GM18519 (cell line): ENCODE results near the gene TBC1D22A.
"Not testable (repeated sequence)": the region's sequence is repeated elsewhere in the genome, so short reads cannot be mapped to it uniquely, and the experiment has no call there.

Experiments
- ATAC-seq: cut with Tn5 transposase; IDR thresholded peaks from one replicate; pipeline ENCODE4 v1.9.1; 2021; ENCODE audit warnings: mild to moderate bottlenecking, moderate library complexity; ENCODE audit not compliant: unreplicated experiment, low FRiP score

The TBC1D22A gene

GRCh38 chr22:46809153-46809885, 46.9 kb downstream of the TBC1D22A start:
- no peak for ATAC-seq

DNA sequence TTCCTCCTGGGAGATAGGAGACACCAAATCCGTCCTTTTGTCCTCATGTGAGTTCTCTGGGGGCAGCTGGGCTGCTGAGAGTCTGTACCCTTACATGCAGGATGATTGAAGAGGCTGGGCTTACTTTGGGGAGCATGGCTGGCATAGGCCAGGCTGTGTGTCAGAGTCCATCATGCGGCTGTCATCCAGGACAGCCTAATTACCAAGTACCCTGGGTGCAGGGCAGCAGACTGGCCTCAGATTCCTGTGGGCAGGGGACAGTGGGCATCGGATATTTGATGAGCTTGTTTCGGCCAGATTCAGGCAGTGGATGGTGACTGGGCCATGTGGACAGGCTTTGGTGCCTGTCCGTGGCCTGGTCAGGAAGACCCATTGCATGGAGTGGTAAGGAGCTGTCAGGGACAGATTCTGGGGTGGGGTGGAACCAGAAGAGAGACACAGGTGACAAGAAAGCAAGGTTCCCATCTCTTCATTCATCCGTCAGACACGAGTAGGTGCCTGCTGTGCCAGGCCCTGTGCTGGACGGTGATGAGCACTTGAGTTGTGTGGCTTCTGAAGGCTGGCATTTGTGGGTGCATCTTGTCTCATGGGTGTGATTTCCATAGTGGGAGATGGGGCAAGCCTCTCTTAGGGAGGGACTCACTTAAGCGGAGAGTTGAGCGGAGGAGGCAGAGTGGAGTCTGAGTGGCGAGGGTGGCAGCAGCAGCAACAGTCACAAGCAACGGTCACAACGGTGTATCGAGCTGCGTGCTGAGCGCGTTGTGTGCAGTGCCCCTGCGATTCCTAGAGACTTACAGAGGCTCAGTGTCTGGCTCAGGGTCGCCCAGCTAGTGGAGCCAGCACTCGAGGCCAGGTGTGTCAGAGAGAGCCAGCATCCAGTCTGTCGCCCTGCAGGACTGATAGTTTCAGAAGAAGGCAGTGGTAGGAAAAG, 48.7 kb downstream of the TBC1D22A start:
- ATAC-seq: no peak

DNA sequence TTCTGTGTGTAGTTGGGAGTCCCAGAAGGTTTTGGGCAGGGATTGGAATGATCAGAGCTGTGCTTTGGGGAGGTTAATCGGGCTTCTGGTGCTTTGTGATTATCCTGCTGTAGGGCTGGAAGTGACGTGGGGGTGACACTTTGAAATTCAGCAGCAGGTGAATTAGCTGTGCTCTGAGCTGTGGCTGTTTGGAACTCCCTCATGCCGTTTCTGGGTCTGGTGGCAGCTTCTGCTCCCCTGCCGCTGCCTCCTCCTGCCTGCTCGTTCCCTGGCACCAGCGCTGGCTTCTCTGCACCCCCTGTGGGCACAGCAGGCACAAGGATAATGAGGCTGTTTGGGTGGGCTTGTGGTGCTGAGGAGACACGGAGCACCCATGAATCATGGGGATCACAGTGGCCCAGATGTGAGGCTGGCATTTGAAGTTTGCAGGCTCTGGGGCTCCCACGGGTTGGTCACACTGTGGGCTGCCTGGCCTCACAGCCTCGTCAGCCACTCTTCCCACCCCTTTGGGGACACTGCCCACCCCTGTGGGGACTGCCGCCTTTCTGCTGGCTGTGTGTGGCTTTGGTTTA, 49.7 kb downstream of the TBC1D22A start:
- ATAC-seq: no peak

GRCh38 chr22:46812788-46813187, 50.3 kb downstream of the TBC1D22A start:
- ATAC-seq: no peak

DNA sequence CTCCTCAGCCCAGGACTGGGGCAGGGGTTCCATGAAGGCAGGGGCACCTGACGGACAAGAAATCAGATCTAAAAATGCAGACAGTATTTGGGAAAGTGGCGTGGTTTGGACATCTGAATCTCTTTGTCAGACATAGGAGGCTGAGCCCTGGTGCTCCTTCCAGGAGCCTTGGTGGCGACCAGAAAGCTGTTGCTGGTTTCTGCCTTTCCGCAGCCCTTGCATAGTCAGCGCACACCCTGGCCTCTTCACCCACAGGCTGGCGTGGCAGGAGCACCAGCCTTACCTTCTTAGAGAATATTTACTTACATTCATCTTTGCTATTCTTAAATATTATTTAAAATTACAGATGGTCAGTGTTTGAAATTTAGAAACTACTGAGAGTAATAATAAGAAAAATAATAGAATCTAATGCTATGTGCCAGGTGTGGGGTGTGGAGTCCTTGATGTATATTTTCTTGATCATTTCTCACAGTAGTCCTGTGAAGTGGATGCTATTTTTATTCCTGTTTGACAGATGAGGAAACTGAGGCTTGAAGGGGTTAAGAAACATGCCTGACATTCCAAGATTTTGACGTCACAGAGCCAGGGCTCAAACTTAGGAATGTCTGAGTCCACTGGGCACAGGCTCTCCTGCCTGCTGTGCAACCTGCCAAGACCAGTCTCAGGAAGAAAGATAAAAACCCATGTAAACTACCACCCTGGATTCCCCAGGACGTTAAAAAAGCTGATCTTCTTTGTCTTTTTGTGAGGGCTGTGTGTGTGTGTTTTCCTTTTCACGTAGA, 51.6 kb downstream of the TBC1D22A start:
- no peak for ATAC-seq

DNA sequence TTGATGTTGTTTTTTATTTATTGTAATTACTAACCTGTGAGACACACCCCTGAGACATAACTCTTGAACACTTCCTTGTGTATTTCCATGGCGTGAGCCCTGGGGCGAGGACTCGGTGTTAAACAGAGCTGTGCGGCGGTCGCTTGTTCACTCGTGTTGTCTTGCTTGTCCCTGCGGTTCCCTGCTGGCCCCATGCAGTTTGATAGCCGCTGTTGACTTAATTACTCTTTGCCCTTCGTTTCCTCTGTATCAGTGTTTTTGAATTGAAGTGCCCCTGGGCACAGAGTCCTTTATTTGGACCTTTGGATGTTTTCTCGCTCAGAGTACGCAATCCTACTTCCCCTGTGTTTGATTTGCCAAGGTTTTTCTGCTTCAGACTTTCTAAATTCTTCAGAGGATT, 52.7 kb downstream of the TBC1D22A start:
- ATAC-seq: no peak

DNA sequence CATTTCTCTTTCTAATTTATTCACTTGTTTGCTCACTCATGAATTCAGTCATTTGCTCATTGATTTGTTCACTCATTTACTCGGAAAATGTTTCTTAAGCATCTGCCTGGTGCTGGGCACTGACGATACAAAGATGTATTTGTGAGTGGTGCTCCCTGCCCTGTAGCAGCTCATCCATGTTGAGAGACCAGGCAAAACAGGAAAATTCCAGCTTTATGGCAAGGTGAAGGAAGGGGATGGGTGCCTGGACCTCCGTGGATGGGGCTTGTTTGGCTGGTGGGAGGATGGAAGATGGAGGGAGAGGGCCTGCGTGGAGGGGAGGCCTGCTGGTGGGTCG, 53.1 kb downstream of the TBC1D22A start:
- ATAC-seq: no peak

- ATAC-seq: no peak
Measured at GRCh38 chr22:46815896-46816731, 53.7 kb downstream of the TBC1D22A start.

DNA sequence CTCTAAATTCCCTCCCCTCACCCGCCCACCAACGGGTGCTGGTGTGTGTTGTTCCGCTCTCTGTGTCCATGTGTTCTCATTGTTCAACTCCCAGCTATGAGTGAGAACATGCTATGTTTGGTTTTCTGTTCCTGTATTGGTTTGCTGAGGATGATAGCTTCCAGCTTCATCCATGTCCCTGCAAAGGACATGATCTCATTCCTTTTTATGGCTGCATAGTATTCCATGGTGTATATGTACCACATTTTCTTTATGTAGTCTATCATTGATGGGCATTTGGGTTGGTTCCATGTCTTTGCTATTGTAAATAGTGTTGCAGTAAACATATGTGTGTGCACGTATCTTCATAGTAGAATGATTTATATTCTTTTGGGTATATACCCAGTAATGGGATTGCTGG, 54.9 kb downstream of the TBC1D22A start:
- ATAC-seq: not testable (repeated sequence)

GRCh38 chr22:46823248-46823647, 60.8 kb downstream of the TBC1D22A start:
- ATAC-seq: no peak

- no peak for ATAC-seq
Measured at GRCh38 chr22:46823654-46824053, 61.2 kb downstream of the TBC1D22A start.

- no peak for ATAC-seq
Measured at GRCh38 chr22:46824344-46824909, 62.0 kb downstream of the TBC1D22A start.

GRCh38 chr22:46824980-46825544, 62.6 kb downstream of the TBC1D22A start:
- no peak for ATAC-seq

DNA sequence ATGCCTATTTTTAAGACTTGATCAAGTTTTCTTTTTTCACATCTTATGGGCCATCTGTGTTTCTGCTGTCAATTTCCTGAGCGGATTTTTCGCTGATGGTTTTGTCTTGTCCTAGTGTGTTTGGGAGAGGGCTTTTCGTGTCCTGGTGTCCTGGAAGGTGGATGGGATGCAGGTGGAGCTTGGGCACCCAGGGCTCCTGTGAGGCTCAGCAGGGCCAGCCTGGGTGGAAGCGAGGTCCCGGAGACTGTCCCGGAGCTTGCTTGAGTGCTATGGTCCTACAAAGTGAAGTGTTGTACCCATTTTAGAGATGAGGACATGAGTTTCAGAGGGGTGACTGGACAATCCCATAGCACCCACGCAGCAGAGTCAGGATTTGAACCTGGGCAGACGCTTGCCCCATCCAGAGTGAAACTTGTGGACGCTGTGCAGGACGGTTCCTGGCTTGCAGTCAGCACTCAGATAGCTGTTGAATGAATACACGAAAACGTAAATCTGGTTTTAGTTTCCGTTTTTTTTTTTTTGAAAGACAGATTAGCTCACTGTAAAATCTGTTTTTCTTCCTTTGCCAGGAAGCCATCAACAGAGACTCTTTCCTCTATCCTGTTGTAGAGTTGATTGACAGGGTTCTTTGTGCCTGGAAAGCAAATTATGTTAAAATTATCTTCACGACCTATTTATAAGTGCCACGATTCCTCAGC, 64.1 kb downstream of the TBC1D22A start:
- ATAC-seq: no peak

DNA sequence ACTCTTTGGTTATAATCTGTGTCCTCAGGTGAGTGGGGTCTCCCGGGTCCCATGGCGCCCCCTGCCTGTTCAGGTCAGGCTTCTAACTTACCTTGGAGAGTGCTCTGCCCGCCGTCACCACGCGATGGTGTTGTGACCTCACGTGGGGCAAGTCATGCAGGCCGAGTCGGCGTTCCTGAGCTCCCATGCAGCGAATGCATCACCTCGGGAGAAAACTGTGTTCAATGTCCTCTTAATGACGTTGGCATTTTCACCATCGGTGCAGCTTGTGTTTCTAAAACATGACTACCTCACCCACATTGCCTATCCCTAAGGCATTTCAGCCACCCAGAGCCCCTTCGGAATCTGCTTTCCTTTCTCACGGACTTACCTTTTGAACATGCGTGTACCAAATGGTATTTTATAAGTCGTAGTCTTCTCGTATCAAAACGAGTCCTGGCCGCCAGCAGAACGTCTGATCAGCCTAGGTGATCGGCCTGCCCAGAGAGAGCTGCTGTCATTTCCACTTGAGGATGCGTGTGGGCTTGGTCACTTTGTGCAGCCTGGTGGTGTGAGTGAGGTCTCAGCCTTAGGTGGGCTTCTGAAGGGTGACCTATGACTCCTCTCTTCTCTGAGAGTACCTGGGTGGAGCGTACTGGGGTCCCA, 64.8 kb downstream of the TBC1D22A start:
- no peak for ATAC-seq

DNA sequence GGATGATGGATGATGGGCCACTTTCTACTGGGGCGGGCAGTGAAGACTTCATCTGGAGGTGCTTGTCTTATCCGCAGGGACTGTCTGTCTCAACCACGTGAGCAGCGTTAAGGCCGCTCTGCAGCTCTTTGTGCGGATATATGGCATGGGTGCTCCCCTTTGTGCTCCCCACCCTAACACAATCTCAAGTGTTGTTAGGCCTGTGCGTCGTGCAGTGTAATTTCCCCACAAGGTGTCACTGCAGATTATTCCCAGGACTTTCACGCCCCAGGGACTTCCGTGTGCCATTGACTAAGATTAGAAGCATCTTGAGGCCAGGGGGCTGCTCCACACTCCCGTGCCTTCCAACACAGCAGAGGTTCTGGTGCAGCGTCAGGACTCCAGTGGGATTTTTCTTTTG, 65.3 kb downstream of the TBC1D22A start:
- no peak for ATAC-seq

DNA sequence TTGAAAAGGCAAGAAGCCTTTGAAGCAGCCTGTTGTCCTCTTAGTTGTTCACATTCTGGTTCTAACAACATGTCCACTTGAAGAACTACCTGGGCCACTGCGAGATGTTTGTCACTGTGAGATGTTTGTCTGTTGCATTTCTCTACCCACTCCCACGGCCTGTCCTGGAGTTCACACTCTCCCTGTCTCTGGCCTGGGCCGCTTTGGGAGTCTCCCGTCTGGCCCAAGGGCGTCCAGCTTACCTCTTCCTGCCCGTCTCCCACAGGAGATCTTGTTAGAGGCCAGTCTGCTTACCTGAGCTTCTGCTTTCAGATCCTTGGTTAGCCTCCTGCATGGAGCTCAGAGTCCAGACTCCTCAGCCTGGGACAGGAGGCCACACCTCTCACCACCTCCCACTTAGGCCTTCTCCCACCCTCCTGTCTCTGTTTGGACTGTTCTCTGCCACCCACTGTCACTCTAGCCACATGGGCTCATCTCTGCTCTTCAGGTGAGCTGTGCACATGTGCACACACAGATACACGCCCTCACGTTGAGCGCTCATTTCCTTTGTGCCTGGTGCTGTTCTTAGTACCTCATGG, 66.0 kb downstream of the TBC1D22A start:
- no peak for ATAC-seq
